Stimulated activated CD4-positive, alpha-beta T cell treated with anti-CD3 and anti-CD28 coated beads, Interleukin-2, amount 100 ng/mL, for 24 hours (primary cell): ENCODE measurements around the gene CACNA1I.
A peak's percentile ranks its signal among the peaks of the same experiment; 100 is the strongest.

ENCODE experiments used
- DNase-seq, 2 donors: peaks; one replicate each; pipeline ENCODE4 v3.0.0-alpha.2; 2020

The CACNA1I gene

GRCh38 chr22:39654131-39654926 is 83.8 kb downstream of the CACNA1I start:
- no peak for DNase-seq

GRCh38 chr22:39655004-39655579 is 84.5 kb downstream of the CACNA1I start:
- no peak for DNase-seq

- no peak for DNase-seq
Observed at GRCh38 chr22:39655831-39656230, 85.3 kb downstream of the CACNA1I start.

GRCh38 chr22:39656495-39657490 is 86.2 kb downstream of the CACNA1I start:
- DNase-seq: no peak

GRCh38 chr22:39658367-39658766 is 87.8 kb downstream of the CACNA1I start:
- DNase-seq: no peak

GRCh38 chr22:39658806-39659463 is 88.4 kb downstream of the CACNA1I start:
- DNase-seq: no peak

- DNase-seq: no peak
Observed at GRCh38 chr22:39661501-39661841, 90.9 kb downstream of the CACNA1I start.

- peak; percentile 78 to 85 for DNase-seq
Observed at GRCh38 chr22:39661842-39662685, 91.5 kb downstream of the CACNA1I start.

GRCh38 chr22:39662686-39663052 is 92.1 kb downstream of the CACNA1I start:
- DNase-seq: no peak

- DNase-seq: no peak
Observed at GRCh38 chr22:39663751-39664150, 93.2 kb downstream of the CACNA1I start.

- DNase-seq: peak in 1 of 2 donors; percentile 52
Observed at GRCh38 chr22:39664485-39665200, 94.1 kb downstream of the CACNA1I start.

- DNase-seq: no peak
Observed at GRCh38 chr22:39665229-39665628, 94.7 kb downstream of the CACNA1I start.

GRCh38 chr22:39665661-39666431 is 95.3 kb downstream of the CACNA1I start:
- DNase-seq: no peak

- DNase-seq: no peak
Observed at GRCh38 chr22:39666495-39666894, 95.9 kb downstream of the CACNA1I start.

- no peak for DNase-seq
Observed at GRCh38 chr22:39666926-39667325, 96.4 kb downstream of the CACNA1I start.

GRCh38 chr22:39669432-39669831 is 98.9 kb downstream of the CACNA1I start:
- DNase-seq: no peak

GRCh38 chr22:39671936-39672335 is 101.4 kb downstream of the CACNA1I start:
- DNase-seq: no peak

GRCh38 chr22:39674536-39674935 is 104.0 kb downstream of the CACNA1I start:
- no peak for DNase-seq

- DNase-seq: no peak
Observed at GRCh38 chr22:39675947-39676346, 105.4 kb downstream of the CACNA1I start.

- no peak for DNase-seq
Observed at GRCh38 chr22:39677967-39678366, 107.4 kb downstream of the CACNA1I start.
